NCI-H345 treated with DMSO at 0.1 percent for 48 hours (cell line): ENCODE data around the gene SIRT7.

Source experiments
- DNase-seq: peaks from one replicate; lab custom pipeline; 2025; ENCODE audit not compliant: unreplicated experiment; lab: John Stamatoyannopoulos, UW

The SIRT7 gene

DNA sequence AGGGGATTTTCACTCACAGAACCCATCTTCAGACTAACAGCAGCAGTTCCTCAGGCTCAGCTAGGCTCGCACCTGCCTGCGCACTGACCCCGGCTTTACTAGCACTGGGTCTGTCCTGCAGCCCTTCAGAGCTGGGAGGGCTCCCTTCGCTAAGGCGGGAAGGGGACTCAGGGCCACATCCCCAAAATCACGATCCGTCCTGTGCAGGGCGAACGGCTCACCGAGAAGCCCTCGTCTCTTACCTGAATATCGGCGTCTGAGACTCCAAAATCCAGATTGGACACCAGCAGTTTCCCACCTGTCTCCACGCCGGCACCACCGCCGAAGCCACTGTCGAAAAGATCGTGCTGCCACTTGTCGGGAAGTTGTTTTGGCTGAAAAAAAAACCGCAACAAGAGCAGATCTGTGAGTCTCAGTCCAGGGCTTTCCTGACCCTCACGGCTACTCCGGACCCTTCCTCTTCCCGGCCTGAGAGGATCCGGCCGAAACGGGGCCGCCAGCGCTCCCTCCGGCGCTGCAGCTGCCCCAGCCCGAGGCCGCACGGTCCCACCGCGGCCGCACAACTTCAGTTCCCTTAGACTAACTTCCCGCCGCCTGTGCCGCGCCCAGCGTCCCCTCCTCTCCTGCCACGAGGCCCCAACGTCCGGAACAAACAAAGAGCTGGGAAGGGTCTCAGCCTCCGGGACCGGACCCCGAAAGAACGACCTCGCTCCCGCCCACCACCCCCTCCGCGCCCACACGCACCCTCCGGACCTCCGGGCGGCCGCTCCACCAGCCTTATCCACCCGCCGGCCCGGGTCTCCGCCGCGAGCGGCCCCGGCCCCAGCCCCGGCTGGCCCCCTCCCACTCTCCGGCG, 27.3 kb downstream of the SIRT7 start:
- no peak for DNase-seq

DNA sequence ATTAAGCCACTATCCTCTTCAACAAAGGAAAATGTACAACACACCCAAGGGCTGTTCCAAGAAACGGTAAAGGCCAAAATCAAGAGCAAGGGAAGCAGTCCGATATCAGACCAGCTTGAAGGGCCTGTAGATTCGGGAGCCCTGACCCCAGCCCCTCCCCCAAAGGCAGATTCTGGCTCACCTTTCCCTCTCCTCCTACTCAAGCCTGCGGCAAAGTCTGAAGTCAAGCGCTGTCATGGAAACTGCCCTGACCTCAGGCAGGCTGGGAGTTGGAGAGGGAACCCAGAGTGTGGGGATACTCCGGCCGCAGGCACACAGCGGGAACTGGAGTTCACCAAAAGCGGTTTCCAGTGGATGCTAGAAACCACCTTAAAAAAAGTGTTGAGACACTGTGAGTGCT, 28.4 kb downstream of the SIRT7 start:
- no peak for DNase-seq

DNA sequence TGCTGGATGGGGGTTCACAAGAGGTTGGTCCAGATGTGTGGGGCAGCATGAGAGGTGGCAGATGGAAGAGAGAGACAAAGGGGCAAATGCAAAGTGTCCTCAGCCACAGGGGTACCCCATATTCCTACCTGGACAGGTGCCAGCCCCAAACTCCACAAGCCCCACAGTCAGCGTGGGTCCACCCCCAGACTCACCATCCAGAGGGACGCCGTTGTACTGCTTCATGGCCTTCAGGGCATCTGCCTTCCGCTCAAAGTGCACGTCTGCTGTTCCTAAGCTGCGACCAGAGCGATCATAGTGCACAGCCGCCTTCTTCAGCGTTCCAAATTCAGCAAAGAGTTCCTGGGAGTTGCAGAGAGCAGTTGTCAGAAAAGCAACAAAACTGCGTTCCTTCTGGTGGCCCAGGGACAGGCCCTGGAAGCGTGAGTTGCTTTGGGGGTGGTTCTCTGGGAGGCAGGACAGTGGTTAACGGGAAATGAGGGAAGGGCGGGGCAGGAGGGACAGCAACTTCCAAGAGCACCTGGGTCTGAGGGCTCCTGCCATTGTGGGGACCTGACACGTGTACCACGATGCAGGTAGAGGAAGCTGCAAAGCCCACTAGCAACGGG, 28.9 kb downstream of the SIRT7 start:
- no peak for DNase-seq

DNA sequence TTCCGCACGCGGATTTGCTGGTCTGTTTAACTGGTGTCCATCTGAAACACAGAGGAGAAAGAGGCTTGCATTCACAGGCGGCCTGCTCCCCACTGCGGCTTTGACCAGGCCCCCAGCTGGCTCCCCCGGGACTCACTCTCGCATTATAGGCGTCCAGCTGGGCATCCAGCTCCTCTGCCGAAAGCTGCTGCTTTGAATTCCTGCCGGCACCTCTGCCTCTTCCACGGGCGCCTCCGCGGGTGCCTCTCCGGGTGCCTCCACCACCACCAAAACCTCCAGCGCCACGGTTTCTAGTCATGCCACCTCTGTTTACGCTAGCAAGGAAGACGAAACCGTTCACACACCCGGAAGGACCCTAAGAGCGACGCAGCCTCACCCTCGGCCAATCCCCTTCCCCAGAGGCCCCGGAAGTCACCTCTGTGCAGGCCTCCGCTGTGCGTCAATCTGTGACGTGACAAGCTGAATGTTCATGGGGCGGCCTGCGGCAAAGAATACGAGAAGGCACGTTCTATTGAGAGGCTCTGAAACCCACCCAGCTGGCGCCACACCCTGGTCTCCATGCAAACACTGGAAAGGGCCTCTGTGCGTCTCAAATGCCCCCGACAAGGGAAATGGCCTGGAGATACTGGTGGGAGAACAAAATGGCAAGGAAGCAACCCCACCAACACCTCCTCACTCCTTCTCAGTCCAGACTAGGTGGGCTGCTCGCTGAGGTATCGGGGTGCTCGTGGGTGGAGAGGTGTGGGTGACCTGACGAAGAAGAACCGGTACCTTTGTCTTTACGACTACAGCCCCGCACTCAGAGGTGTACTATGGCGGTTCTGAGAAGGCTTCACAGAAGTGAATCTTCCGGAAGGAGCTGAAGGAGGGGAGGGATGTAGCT, 29.6 kb downstream of the SIRT7 start:
- DNase-seq, result no peak

DNA sequence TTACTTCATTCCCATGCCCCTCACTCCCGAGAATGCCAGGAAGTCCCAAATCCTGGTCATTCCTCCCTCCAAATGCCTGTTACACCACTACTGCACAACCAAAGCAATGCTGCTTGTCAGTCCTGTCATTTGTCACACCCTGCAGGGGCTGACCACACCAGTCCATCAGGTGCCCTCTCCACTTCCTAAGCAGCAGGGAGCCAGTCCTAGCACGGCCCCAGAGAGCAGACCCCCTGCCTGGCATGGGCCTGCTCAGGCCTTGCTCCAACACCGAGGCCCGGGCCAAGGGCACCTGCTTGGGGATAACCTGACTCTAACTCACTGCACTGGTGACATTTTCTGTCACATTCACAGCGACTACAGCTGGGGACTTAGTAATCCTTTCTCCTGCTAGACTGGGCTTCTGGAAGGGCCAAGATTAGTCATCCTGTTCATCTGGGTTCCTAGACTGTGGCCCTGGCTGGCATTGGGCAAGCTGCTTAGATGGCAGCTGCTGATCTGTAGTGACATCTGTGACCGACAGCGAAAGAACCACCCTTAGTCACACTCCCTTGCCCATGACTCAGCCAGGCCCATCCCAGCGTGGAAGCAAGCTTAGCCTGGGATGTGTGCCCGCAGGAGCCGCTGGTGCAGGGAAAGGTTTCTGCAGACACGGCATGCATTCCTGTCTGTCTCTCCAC, 32.0 kb downstream of the SIRT7 start:
- no peak for DNase-seq

DNA sequence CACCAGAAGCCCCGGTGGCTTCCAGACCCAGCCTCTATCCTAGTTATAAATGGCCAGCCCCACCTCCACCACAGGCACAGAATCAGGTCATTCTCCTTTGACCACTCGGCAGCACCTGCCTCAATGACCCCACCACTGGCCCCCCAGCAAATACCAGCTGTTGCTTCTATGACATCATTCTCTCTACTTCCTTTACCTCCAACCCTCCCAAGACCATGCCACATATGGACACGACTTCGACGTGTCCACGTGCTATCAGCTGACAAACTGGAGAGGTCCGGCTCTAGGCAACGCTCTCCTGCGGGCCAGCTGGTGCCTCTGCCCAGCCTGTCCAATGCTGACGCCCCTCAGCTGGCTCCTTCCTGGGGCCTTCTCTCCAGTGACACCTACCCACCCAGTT, 32.5 kb downstream of the SIRT7 start:
- no peak for DNase-seq

DNA sequence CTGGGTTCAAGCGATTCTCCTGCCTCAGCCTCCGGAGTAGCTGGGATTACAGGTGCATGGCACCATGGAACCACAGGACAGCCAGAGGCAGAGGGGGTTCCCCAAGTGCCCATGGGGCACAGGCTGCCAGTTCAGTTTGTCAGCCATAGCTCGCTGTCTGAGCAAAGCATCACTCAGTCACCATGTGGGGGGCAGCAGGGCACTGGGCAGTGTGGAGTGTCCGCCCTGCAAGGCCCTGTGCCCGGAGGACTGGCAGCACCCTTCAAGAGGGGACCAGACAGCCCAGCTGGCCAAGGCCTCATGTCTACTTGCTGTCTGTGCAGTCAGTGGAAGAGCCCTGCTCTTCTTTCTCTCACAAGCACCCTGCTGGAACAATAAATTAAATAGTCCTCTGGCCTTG, 33.0 kb downstream of the SIRT7 start:
- DNase-seq, result no peak

DNA sequence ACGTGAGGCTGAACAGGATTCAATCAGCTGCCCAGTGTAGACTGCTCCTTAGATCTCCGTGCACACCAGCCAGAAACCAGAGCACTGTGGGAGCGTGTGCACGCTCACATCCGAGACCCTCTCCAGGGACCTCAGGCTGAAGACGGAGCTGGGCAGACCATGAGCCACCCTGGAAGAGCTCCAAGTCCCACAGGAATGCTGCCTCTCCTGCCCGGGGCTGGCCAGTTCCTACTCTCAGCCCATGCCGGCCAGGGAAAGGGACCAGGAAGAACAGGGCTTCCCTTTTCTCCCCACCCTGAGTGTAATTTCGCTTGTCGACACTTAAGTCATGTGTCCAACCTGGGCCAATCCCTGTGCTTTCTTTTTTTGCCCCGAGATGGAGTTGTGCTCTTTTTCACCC, 33.5 kb downstream of the SIRT7 start:
- DNase-seq, result no peak

DNA sequence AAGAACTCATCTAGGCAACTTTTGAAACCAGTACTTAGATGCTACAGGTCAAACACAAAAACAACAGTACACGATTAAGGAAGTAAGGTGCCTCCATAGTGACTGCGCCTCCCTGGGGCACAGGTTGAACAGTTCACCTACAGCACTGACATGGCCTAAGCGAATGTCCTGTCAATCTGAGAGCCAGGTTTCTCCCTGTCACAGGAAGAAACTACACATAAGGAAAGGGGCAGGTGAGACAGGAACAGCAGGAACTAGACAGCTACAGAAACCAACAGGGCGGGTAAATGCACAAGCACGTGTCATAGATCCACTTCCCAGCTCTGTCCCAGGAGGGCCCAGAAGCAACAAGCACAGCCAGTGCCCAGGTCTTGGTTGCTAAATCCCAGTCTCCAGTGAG, 38.9 kb downstream of the SIRT7 start:
- no peak for DNase-seq

DNA sequence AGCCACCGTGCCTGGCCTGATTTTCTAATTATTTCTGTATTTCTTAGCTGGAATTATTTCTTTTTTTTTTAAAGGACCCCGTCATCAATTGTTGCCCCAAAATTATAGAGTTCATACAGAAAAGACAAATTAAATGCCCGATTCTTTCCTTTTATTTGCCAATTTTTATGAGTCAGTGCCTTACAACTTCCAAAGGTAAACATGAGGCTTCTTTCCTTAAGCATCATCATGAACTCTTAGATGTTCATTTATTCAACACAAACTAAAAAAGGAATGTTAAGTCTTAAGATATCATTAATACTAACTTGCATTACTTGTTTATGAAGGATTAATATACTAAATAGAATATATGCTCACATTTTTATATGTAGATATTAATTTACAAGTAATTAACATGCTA, 39.7 kb downstream of the SIRT7 start:
- no peak for DNase-seq

DNA sequence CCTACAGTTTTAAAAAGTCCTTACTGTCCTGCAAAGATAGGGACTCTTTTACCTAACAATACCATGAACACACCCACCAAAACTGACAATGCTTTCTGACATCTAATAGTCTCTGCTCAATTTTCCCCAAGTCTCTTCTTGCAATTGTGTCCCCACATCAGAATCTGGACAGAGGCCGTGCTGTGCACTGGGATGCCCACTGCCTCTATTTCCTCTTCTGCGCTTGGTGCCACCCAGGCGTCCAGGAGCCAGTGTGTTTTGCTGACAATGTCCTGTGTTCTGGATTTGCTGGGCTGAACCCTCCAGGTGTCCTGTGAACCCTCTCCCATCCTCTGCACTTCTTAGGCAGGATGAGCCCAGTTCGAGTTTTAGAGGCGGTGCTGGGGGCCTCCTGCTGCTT, 40.4 kb downstream of the SIRT7 start:
- no peak for DNase-seq

DNA sequence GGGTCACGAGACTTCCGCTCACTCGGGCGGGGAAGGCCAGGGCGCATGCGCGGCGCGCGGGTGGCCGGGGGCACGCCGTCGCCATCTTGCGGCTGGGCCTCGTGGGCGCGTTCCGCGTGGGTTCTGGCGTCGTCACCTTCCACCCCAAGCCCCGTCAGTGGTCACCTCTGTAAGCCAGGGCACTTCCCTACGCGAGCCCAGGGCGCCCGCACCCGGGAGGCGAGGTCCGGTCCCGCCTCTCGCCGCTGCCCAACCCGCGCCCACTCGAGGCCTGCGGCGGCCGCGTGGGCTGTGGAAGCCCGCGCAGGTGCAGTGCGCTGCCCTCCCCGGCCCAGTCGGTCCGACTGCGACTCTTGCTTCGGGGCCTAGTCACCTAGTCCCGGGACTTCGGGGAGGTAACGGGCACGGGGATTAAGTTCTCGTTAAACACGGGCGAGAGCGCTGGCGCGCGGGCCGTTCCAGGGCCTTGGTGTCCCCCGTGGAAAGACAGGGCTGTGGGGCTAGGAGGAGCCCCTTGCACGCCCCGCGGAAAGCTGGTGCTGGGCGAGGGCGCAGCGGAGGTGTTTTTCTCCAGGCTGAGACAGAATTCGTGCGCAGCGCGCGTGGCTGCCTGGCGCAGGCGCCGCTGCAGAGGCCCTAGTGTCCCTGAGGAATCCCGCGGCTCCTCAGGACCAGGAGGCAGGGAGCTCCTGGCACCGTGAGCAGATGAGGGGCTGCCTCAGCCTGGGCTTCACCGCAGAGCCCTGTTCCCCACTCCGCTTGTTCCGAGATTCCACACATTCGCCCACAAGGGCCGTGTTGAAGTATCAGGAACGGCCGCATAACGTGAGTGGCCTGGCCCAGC, 46.4 kb downstream of the SIRT7 start:
- peak; percentile 92 for DNase-seq

DNA sequence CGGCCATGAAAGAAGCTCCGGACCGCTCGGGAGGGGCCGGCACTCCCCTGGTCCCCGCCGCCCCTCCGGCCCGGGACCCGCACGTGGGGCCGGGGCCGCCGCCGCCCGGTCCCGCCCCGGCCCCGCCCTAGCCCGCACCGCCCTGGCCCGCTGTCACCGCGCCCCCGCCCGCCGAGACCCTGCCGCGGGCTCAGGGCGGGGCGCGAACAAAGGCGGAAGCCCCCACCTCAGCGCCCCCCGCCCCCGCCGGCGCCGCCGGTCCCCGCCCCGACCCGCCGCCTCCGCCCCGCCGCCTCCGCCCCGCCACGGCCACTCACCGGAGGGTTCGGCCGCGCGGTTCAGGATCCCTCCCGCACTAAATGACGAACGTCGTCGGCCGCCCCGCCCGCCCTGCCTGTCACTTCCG, 47.0 kb downstream of the SIRT7 start, which contains the start of gene ARHGDIA:
Gene ARHGDIA, minus strand, starts transcription at position 357 of the 406 bp plus-strand sequence. CDS start 1,407 bp downstream, outside the sequence.
- no peak for DNase-seq

DNA sequence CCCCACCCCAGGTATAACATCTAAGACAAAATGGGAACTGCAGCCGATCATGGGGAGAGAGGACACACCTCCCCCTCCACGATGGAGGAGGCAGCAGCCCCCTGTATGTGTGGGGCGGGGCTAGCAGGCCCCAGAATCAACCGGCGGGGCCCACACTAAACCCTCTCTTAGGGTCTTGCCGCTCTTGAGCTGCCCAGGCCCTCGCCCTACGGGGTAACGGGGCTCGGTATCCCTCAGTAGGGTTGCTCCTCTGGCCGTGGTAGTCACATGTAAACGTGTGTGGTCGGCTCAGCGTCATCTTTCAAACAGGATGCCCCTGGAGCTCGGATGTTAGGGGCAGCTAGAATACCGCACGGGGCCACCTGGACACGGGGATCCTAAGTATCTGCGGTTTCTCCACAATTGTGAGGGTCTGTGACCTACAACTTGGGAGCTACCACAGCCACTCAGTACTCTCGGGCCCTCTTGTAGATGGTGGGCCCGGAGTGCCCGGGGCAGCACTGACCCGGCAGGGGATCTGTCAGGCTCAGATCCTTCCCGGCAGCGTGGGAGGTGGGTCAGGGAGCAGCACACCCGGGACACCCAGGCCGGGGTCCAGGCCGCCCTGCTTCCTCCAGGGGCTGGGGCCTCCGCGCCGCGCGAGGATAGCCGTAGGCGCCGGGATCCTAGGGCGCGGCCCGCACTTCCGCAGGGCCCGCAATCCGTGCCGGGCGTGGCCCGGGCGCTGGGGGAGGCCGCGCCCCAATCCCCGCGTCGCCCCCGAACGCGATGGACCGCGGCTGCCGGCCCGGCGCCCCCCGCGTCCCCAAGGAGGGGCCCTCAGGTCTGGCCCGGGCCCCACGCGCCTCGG, 47.6 kb downstream of the SIRT7 start:
- no peak for DNase-seq

DNA sequence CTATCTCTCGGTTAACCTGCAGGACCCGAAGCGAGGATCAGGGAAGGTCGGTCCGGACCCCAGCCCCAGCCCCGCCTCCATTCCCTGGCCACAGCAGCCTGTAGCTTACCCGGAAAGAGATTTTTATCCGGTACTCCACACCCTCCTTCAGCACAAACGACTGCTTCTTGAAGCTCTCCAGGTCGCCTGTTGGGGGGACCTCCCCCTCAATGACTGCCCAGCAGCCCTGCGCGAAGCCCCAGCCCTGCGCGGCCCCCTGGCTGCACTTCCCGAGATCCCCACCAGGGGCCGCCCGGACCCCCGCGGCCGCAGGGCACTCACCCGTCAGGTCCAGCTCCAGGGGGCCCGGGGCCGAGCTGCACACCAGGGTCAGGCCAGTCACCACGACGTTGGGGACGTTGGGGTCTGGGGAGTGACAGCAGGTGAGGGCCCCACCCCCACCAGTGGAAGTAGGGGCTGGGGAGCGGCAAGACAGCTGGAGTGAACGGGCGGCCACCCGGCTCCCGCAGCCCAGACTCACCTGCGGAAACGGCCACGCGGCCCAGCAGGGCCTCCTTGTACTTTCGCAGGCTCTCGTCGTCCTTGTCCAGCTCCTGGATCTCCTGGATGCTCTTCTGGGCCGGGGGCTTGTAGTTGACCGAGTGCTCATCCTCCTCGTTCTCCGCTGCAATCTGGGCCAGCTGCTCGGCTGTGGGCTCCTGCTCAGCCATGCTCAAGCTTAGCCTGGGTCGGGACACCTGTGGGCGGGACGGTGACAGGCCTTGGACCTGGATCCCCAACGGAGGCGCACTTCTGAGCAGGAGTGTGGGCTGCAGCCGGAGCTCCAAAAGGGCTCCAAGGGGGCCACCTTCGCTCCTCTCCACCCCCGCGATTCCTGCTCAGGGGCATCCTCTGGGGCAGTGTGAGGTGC, 48.5 kb downstream of the SIRT7 start:
- DNase-seq, result no peak

DNA sequence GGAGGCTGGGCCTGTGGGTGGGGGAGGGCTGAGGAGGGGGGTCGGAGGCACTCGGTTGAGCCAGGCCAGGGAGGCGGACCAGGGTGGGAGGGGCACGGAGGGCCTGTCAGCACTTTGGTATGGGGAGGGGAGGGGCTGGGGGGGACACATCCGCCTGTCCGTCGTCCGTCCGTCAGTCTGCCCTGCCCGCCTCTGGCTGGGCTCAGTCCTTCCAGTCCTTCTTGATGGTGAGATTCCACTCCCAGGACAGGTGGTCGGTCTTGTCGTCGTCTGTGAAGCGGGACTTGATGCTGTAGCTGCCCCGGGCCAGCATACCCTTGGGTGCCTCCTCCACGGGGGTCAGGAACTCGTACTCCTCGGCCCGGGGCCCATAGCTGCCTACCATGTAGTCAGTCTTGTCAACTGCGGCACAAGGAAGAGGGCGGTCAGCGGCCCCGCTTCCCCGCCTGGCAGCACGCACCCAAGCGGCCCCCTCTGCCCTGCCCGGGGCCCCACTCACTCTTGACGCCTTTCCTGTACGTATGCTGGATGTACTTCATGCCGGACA, 49.2 kb downstream of the SIRT7 start:
- DNase-seq, result no peak

DNA sequence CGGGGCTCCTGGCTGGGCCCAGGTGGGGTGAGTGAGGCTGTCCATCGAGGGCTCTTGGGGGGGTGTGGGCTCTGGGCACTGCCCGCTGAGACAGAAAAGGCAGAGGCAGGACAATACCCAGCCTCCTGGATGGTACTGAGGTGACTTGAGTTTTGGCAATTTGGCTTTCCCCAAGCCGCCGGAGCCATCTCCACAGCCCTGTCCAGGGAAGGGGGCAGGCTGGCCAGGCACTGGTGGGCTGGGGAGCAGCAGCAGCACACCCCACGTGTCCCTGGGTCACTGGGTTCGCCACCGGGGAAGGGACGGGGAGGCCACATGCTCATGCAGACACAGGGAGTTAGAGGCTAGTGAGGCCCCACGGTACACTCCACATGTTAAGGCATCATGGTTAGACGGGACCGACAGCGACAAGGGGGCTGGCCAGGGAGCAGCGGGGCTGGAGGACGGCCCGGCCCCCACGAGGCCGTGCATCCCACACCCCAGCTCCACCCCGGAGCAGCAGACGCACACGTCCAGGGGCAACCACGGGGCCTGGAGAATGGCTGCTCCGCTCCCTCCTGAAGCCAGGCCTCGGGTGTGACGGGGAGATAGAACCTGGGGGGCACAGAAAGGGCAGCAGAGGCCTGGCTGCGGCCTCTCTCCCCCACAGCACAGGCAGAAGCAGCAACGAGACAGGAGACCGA, 49.8 kb downstream of the SIRT7 start:
- DNase-seq, result no peak
